GM12878 (cell line): ENCODE results near the gene PDIA5. TPM values are rescaled to one million over a fixed set of nuclear protein-coding genes. Genes with fewer than 3 reads are reported as not detected.

ENCODE experiments used
- ATAC-seq: fragments of 200-7000 bp; cut with Tn5 transposase; 3 replicates; pipeline ENCODE4 v1.9.1; 2020; ENCODE audit warnings: mild to moderate bottlenecking, moderate library complexity
- BruUV-seq: library from RNA; stranded (reverse); fragments of 400-500 nt; replicated peaks from 2 replicates; lab custom pipeline; 2021; lab: Mats Ljungman, UMichigan
- CTCF ChIA-PET: fragments of 300-600 bp; sonication (Branson Sonifier 250); formaldehyde crosslinking; extraction: SDS; loops from one replicate; lab custom pipeline; 2021; ENCODE audit warnings: inconsistent platforms; lab: Yijun Ruan, JAX
- POLR2A ChIA-PET: fragments of 350-600 bp; formaldehyde crosslinking; extraction: SDS; loops from one replicate; lab custom pipeline; 2021; ENCODE audit warnings: inconsistent platforms; lab: Charles Lee
- RAD21 ChIA-PET: fragments of 300-600 bp; sonication (Branson Sonifier 250); formaldehyde crosslinking; loops from one replicate; lab custom pipeline; 2023; ENCODE audit warnings: antibody characterized with exemption; ENCODE audit not compliant: unreplicated experiment; lab: Charles Lee
- SMC1A ChIA-PET: fragments of 300-600 bp; sonication (Branson Sonifier 250); formaldehyde crosslinking; loops from one replicate; lab custom pipeline; 2023; ENCODE audit not compliant: unreplicated experiment, uncharacterized antibody; lab: Charles Lee
- DNase-seq: peaks from one replicate; pipeline ENCODE4 v3.0.0-alpha.2; 2011; ENCODE audit warnings: low read depth, low spot score
- FAIRE-seq: peaks from 3 replicates; lab custom pipeline; 2011; peaks lifted over from hg19 to GRCh38; lab: Jason Lieb, UNC
- H2AFZ ChIP-seq: 2 replicates; pipeline ENCODE4 v1.6.0; 2011; ENCODE audit warnings: low read depth, low read length, control low read depth; ENCODE audit not compliant: control insufficient read depth
- H3K27ac ChIP-seq: 2 replicates; pipeline ENCODE4 v1.5.1; 2011; ENCODE audit warnings: control low read depth; ENCODE audit not compliant: control insufficient read depth, insufficient read depth
- H3K27me3 ChIP-seq, 2 experiments: replicated peaks in 1 of 2; 2 replicates each; pipeline versions ENCODE4 v1.6.0 to v1.6.1; 2011; ENCODE audit warnings: low read length in 1 of 2; ENCODE audit not compliant: control insufficient read depth in 2 of 2, insufficient read depth in 2 of 2
- H3K36me3 ChIP-seq, 2 experiments: 2 replicates each; pipeline ENCODE4 v1.5.1; 2011; ENCODE audit warnings: low read length in 1 of 2; ENCODE audit not compliant: control insufficient read depth in 2 of 2, insufficient read depth in 2 of 2
- H3K4me1 ChIP-seq: 2 replicates; pipeline ENCODE4 v1.6.1; 2011; ENCODE audit warnings: mild to moderate bottlenecking, low read length, moderate library complexity, mixed read lengths; ENCODE audit not compliant: control insufficient read depth, insufficient read depth
- H3K4me2 ChIP-seq: 2 replicates; pipeline ENCODE4 v1.6.0; 2011; ENCODE audit warnings: control low read depth; ENCODE audit not compliant: control insufficient read depth, insufficient read depth
- H3K4me3 ChIP-seq: fragments of 200-600 bp; sonication (generic); 2 replicates; pipeline ENCODE4 v1.5.1; 2016
- H3K79me2 ChIP-seq: 2 replicates; pipeline ENCODE4 v1.6.0; 2011; ENCODE audit warnings: low read length; ENCODE audit not compliant: control insufficient read depth, insufficient read depth
- H3K9ac ChIP-seq: 2 replicates; pipeline ENCODE4 v1.8.0; 2011; ENCODE audit warnings: low read length, control low read depth, mixed read lengths; ENCODE audit not compliant: control insufficient read depth, insufficient read depth
- H3K9me3 ChIP-seq: replicated peaks from 3 replicates; pipeline ENCODE4 v1.5.1; 2011; ENCODE audit warnings: mild to moderate bottlenecking, low read length; ENCODE audit not compliant: control insufficient read depth, insufficient read depth
- H4K20me1 ChIP-seq: 2 replicates; pipeline ENCODE4 v1.6.0; 2011; ENCODE audit not compliant: control insufficient read depth, insufficient read depth
- BHLHE40 ChIP-seq, 2 experiments: fragments of 450-650 bp in 1 of 2; IDR thresholded peaks; 2 replicates each; pipeline ENCODE4 v1.6.1; 2011 to 2017; ENCODE audit warnings: low read depth in 2 of 2, borderline replicate concordance in 1 of 2, improper control_type of control experiment in 1 of 2, low read length in 1 of 2, mild to moderate bottlenecking in 1 of 2
- MEF2B ChIP-seq: fragments of 450-650 bp; IDR thresholded peaks from 2 replicates; pipeline ENCODE4 v1.6.1; 2018; ENCODE audit warnings: mild to moderate bottlenecking, moderate library complexity; ENCODE audit not compliant: partially characterized antibody, poor library complexity, severe bottlenecking
- RBBP5 ChIP-seq: fragments of 200-600 bp; sonication (generic); conservative IDR thresholded peaks from 2 replicates; pipeline ENCODE4 v1.6.1; 2016
- SP1 ChIP-seq: IDR thresholded peaks from one replicate; pipeline ENCODE4 v1.6.1; 2011; ENCODE audit warnings: low read depth, low read length
- SUZ12 ChIP-seq: fragments of 200-600 bp; sonication (generic); IDR thresholded peaks from one replicate; pipeline ENCODE4 v1.6.1; 2018; ENCODE audit warnings: antibody characterized with exemption, mild to moderate bottlenecking; ENCODE audit not compliant: unreplicated experiment
- TCF7 ChIP-seq: IDR thresholded peaks from 2 replicates; pipeline ENCODE4 v1.6.1; 2014; ENCODE audit warnings: antibody characterized with exemption, borderline replicate concordance
- WGBS: methylation state at CpG from one replicate; pipeline ENCODE4 v1.1.6; 2016; ENCODE audit warnings: low lambda C conversion rate; ENCODE audit not compliant: insufficient replicate concordance, insufficient coverage; ENCODE audit errors: missing lambda C conversion rate; 5-methylcytosine and 5-hydroxymethylcytosine counted together
- in situ Hi-C: fragments of 300-500 bp; cut with MboI; formaldehyde crosslinking; loops from 9 replicates; pipeline ENCODE4 v1.14.3; 2018; ENCODE audit warnings: mixed read lengths
- intact Hi-C: fragments of 100-400 bp; cut with micrococcal nuclease; formaldehyde crosslinking; loops from one replicate; pipeline ENCODE4 v1.14.2; 2022; ENCODE audit not compliant: unreplicated experiment
- polyA plus RNA-seq, 11 experiments: library from polyadenylated mRNA; depleted of rRNA in 4 of 11; unstranded in 6 of 11; stranded (reverse) in 5 of 11; fragments of >200 nt; fragmentation: Nextera tagmentation in 4 of 11; fragmentation: Illumina TruSeq in 1 of 11; extraction: Ambion mirVana in 4 of 11; extraction: Trizol in 1 of 11; gene quantifications; 1 replicate in 1 of 11; 2 replicates in 10 of 11; pipeline versions ENCODE4 v1.2.1 to v1.2.3, GENCODE V29; 2011 to 2016; ENCODE audit warnings: inconsistent platforms in 2 of 11, missing spikeins in 2 of 11, low read depth in 1 of 11
- total RNA-seq, 4 experiments: library from RNA; depleted of rRNA in 3 of 4; stranded (reverse); fragments of >200 nt in 3 of 4; fragmentation: Illumina TruSeq in 1 of 4; extraction: Trizol in 1 of 4; gene quantifications; 2 replicates each; pipeline versions ENCODE4 v1.2.1 to v1.2.3, GENCODE V29; 2013 to 2021
- TF ChIP-seq, protein P1 (sequence below): IDR thresholded peaks from 2 replicates; pipeline ENCODE4 v1.6.1; 2012; ENCODE audit warnings: mild to moderate bottlenecking, low read depth, low read length
- TF ChIP-seq, protein P2 (sequence below): fragments of 450-650 bp; IDR thresholded peaks from 2 replicates; pipeline ENCODE4 v1.6.1; 2014; ENCODE audit warnings: mild to moderate bottlenecking
- TF ChIP-seq, protein P3 (sequence below): fragments of 450-650 bp; IDR thresholded peaks from 2 replicates; pipeline ENCODE4 v1.6.1; 2017; ENCODE audit warnings: mild to moderate bottlenecking, moderate library complexity
- TF ChIP-seq, protein P4 (sequence below): fragments of 450-650 bp; formaldehyde crosslinking; IDR thresholded peaks from 2 replicates; pipeline ENCODE4 v1.5.0; 2022; ENCODE audit warnings: mild to moderate bottlenecking, missing genetic modification characterization

The PDIA5 gene
- total and polyA plus RNA-seq, 10 of the 15 experiments (the other 5 are each of a cell fraction or from before 2014, with no cell fraction given) = 4.1 to 24.8 (median 19.2) TPM

DNA sequence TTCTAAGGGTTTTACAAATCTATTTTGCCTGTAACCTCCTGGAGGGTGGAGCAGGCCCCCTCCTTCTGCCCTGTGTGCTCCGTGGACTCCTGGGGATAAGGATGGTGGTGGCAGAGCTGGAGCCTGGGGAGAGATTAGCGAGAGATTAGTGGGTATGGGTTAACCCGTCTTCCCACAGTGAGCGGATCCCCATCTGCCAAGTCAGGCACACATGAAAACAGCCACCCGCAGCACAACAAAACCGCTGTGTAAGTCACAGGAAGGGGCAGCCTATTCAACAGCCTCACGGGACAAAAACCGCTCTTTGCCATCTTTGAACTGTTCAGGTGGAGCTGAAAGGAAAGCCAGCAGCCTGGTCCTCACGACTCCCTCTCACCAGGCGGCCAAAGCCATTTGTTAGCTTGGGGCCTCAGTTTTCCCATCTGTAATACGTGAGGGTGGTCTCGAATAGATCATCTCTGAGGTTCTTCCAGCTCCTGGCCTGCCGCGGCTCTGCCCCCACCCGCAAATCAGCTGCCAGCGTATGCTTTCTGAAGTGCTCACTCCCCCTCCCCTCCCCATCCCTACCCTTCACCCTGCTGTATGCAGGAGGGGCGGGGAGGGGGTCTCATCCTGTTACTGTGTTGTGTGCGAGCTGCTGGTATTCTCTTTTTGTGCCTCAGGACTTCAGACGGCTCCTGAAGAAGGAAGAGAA lies 43.6 kb downstream of the PDIA5 start:
- H2AFZ ChIP-seq = no peak overlapping the region; the same call in 1 of the 2 replicates
- no peak overlapping the region for H3K27ac ChIP-seq
- no peaks in the 10 kb centered on the region for H4K20me1 ChIP-seq
- peaks cover 12% of the 10 kb centered on the region for H3K4me1 ChIP-seq
- RAD21 ChIA-PET = no interaction called here
- SMC1A ChIA-PET = interaction anchor here (0.8 to 1.6 kb wide), 2 partner anchors 12 to 29 kb away, joined by 3 to 4 read pairs; no protein-coding TSS in a partner anchor
- no peaks in the 10 kb centered on the region for H3K27me3 ChIP-seq
- in situ Hi-C loops = no loop called here
- CTCF ChIA-PET = interaction anchor here (1.1 to 1.4 kb wide), 2 partner anchors 8 to 9 kb away, joined by 3 read pairs; no protein-coding TSS in a partner anchor
- POLR2A ChIA-PET = no interaction called here
- H3K4me3 ChIP-seq = no peak overlapping the region
- no peak for ATAC-seq
- no peak for FAIRE-seq
- DNase-seq = no peak
- no peak overlapping the region for H3K4me2 ChIP-seq
- no TSS peak for BruUV-seq
- no peaks in the 10 kb centered on the region for H3K9me3 ChIP-seq
- intact Hi-C loops = no loop called here
- peaks cover 7 to 15% of the 10 kb centered on the region in 2 experiments for H3K36me3 ChIP-seq
- H3K9ac ChIP-seq = no peak overlapping the region
- WGBS = 89% methylated on average over 15 of the region's 19 CpGs
- H3K79me2 ChIP-seq = no peaks in the 10 kb centered on the region
- TF ChIP-seq SUZ12 (no peak), BHLHE40 (IDR thresholded peaks at IDR 0.05; ENCODE audit: borderline replicate concordance in 1 of 2, low read depth in 2 of 2, low read length in 1 of 2) (no peak), RBBP5 (no peak), MEF2B (no peak), SP1 (no peak), TCF7 (no peak)
- TF ChIP-seq, protein P1, sequence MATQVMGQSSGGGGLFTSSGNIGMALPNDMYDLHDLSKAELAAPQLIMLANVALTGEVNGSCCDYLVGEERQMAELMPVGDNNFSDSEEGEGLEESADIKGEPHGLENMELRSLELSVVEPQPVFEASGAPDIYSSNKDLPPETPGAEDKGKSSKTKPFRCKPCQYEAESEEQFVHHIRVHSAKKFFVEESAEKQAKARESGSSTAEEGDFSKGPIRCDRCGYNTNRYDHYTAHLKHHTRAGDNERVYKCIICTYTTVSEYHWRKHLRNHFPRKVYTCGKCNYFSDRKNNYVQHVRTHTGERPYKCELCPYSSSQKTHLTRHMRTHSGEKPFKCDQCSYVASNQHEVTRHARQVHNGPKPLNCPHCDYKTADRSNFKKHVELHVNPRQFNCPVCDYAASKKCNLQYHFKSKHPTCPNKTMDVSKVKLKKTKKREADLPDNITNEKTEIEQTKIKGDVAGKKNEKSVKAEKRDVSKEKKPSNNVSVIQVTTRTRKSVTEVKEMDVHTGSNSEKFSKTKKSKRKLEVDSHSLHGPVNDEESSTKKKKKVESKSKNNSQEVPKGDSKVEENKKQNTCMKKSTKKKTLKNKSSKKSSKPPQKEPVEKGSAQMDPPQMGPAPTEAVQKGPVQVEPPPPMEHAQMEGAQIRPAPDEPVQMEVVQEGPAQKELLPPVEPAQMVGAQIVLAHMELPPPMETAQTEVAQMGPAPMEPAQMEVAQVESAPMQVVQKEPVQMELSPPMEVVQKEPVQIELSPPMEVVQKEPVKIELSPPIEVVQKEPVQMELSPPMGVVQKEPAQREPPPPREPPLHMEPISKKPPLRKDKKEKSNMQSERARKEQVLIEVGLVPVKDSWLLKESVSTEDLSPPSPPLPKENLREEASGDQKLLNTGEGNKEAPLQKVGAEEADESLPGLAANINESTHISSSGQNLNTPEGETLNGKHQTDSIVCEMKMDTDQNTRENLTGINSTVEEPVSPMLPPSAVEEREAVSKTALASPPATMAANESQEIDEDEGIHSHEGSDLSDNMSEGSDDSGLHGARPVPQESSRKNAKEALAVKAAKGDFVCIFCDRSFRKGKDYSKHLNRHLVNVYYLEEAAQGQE = no peak
- TF ChIP-seq, protein P2, sequence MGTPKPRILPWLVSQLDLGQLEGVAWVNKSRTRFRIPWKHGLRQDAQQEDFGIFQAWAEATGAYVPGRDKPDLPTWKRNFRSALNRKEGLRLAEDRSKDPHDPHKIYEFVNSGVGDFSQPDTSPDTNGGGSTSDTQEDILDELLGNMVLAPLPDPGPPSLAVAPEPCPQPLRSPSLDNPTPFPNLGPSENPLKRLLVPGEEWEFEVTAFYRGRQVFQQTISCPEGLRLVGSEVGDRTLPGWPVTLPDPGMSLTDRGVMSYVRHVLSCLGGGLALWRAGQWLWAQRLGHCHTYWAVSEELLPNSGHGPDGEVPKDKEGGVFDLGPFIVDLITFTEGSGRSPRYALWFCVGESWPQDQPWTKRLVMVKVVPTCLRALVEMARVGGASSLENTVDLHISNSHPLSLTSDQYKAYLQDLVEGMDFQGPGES = no peak
- TF ChIP-seq, protein P3, sequence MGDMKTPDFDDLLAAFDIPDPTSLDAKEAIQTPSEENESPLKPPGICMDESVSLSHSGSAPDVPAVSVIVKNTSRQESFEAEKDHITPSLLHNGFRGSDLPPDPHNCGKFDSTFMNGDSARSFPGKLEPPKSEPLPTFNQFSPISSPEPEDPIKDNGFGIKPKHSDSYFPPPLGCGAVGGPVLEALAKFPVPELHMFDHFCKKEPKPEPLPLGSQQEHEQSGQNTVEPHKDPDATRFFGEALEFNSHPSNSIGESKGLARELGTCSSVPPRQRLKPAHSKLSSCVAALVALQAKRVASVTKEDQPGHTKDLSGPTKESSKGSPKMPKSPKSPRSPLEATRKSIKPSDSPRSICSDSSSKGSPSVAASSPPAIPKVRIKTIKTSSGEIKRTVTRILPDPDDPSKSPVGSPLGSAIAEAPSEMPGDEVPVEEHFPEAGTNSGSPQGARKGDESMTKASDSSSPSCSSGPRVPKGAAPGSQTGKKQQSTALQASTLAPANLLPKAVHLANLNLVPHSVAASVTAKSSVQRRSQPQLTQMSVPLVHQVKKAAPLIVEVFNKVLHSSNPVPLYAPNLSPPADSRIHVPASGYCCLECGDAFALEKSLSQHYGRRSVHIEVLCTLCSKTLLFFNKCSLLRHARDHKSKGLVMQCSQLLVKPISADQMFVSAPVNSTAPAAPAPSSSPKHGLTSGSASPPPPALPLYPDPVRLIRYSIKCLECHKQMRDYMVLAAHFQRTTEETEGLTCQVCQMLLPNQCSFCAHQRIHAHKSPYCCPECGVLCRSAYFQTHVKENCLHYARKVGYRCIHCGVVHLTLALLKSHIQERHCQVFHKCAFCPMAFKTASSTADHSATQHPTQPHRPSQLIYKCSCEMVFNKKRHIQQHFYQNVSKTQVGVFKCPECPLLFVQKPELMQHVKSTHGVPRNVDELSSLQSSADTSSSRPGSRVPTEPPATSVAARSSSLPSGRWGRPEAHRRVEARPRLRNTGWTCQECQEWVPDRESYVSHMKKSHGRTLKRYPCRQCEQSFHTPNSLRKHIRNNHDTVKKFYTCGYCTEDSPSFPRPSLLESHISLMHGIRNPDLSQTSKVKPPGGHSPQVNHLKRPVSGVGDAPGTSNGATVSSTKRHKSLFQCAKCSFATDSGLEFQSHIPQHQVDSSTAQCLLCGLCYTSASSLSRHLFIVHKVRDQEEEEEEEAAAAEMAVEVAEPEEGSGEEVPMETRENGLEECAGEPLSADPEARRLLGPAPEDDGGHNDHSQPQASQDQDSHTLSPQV = no peak
- TF ChIP-seq, protein P4, sequence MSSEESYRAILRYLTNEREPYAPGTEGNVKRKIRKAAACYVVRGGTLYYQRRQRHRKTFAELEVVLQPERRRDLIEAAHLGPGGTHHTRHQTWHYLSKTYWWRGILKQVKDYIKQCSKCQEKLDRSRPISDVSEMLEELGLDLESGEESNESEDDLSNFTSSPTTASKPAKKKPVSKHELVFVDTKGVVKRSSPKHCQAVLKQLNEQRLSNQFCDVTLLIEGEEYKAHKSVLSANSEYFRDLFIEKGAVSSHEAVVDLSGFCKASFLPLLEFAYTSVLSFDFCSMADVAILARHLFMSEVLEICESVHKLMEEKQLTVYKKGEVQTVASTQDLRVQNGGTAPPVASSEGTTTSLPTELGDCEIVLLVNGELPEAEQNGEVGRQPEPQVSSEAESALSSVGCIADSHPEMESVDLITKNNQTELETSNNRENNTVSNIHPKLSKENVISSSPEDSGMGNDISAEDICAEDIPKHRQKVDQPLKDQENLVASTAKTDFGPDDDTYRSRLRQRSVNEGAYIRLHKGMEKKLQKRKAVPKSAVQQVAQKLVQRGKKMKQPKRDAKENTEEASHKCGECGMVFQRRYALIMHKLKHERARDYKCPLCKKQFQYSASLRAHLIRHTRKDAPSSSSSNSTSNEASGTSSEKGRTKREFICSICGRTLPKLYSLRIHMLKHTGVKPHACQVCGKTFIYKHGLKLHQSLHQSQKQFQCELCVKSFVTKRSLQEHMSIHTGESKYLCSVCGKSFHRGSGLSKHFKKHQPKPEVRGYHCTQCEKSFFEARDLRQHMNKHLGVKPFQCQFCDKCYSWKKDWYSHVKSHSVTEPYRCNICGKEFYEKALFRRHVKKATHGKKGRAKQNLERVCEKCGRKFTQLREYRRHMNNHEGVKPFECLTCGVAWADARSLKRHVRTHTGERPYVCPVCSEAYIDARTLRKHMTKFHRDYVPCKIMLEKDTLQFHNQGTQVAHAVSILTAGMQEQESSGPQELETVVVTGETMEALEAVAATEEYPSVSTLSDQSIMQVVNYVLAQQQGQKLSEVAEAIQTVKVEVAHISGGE (CRISPR knock-in tag) = no peak
